GM23248 (cell line): ENCODE results near the gene PUM1.

Source experiments
- EZH2 ChIP-seq: fragments of 200-600 bp; sonication (generic); IDR thresholded peaks from 2 replicates; pipeline ENCODE4 v1.6.1; 2018; ENCODE audit warnings: antibody characterized with exemption, mild to moderate bottlenecking; ENCODE audit not compliant: insufficient read depth, poor library complexity, severe bottlenecking
- EZH2phosphoT487 ChIP-seq: fragments of 200-600 bp; sonication (generic); IDR thresholded peaks from 2 replicates; pipeline ENCODE4 v1.6.1; 2018; ENCODE audit warnings: antibody characterized with exemption, moderate library complexity, mild to moderate bottlenecking, low read depth; ENCODE audit not compliant: insufficient read depth

DNA sequence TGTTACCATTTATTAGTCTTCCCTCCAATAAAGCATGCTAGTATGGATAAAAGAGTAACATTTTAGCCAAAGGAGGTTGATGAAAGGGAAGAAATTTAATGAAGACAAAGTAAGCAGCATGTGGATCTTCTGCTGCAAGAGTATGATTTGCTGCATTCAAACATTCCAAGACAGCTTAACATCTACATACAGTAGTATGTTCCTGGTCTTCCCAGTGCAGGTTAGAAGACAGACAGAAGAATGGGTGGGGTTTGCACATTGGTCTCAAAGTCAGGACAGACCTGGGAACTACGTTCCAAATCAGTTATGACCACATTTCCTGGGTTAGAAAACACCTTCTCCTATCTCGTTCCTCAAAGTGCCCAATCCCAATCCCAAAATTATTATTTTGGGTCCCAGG is 43.3 kb downstream of the PUM1 start:
- TF ChIP-seq EZH2 (no peak), EZH2phosphoT487 (no peak)
